GM21360 (cell line): ENCODE measurements around the gene MNAT1.
A peak's percentile ranks its signal among the peaks of the same experiment; 100 is the strongest.
"Not testable (repeated sequence)": the region's sequence is repeated elsewhere in the genome, so short reads cannot be mapped to it uniquely, and the experiment has no call there.

Experiments used
- ATAC-seq: cut with Tn5 transposase; IDR thresholded peaks from one replicate; pipeline ENCODE4 v1.9.1; 2021; ENCODE audit warnings: mild to moderate bottlenecking, moderate library complexity; ENCODE audit not compliant: unreplicated experiment

Gene MNAT1

DNA sequence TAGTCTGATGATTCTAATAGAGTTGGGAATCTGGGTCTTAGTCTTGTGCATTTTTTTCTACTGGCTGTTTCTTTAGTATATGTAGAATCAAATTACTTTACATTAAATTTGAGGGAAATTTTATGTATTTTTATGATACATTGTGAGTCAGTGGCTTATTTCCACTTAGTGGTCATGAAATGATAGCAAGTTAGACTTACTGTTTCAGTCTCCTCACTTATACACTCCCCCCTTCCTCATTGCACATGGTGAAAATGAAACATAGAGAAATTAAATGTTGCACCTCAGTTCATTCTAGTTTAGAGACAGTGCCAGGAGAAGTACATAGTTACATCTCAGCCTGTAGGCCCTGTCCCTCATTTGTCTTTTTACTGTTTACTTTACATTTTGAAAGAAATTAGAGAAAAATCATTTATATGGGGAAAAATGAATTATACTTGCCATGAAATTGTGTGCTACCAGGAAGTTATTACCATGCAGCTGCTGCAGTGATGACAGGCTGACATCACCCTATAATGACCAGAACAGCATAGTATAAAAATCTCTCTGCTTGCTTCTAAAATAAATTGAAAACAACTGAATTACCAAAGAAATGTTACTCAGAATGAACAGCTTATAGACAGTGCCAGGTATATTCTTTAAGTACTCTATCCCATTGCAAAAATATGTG, 133.1 kb downstream of the MNAT1 start:
- ATAC-seq = no peak

DNA sequence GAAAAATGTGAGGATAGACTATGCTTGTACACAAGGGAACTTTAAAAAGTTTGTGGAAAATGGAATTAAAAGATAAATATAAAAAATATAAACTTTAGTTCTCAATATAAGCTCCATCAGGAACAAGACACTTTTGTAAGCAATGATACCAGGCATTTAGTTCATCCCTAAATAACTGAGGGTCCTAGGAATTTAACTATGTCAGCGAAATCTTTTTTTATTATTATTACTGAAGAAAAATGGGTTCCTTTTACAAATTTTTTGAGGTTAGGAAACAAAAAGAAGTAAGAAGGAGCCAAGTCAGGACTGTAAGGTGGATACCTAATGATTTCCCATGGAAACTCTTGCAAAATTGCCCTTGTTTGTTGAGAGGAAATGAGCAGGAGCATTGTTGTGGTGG, 143.6 kb downstream of the MNAT1 start:
- no peak for ATAC-seq

DNA sequence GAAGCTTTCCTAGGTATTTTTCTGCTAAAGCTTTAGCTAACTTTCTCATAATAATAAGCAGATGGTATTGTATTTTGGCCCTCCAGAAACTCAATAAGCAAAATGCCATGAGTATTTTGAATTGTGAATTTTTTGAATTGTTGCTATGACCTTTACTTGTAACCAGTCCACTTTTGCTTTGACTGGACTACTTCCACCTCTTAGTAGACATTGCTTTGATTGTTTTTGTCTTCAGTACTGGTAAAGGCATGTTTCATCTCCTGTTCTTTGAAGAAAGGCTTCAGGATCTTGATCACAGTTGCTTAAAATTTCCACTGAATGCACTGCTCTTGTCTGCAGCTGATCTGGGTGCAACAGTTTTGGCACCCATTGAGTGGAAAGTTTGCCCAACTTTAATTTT, 144.0 kb downstream of the MNAT1 start:
- ATAC-seq = no peak

- no peak for ATAC-seq
Observed at GRCh38 chr14:60882219-60882618, 147.7 kb downstream of the MNAT1 start.

- no peak for ATAC-seq
Observed at GRCh38 chr14:60884134-60884533, 149.6 kb downstream of the MNAT1 start.

- ATAC-seq = not testable (repeated sequence)
Observed at GRCh38 chr14:60890636-60891035, 156.1 kb downstream of the MNAT1 start.

DNA sequence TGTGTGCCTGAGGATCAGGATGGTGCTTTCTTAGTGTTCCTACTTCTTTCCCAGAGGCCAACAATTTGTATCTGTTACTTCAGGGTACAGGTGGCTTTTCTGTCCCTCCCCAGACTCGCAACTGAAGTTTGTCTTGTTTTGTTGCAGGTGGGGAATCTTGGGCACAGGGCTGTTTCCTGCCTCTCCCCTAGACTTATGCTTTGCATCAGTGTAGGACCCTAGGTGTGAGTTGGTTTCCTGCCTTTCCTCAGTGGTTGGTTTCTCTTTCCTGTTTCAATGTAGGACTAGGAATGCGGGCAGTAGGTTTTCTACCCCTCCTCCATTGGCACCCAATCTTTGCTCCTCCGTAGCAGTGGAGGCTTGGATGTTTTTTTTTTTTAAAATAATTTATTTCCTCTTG, 159.3 kb downstream of the MNAT1 start:
- no peak for ATAC-seq

DNA sequence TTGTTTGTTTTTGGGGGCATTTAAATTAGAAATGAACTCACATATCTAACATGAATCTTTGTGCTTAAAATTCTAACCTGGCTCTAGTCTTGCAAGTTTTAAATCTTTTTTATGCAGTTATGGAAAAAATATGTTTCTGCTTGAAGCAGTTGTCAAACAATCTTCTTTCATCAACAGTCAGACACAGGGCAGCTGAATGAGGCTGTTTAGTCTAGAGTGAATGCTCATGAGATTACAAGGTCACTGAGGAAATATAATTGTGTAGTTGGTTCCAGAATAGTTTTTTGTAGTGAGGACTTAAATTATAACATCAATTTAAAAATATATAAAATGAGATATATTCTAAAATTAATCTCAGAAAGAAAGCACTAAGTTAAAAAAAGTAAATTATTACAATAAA, 169.8 kb downstream of the MNAT1 start:
- no peak for ATAC-seq

GRCh38 chr14:60905923-60906322, 171.4 kb downstream of the MNAT1 start:
- no peak for ATAC-seq

DNA sequence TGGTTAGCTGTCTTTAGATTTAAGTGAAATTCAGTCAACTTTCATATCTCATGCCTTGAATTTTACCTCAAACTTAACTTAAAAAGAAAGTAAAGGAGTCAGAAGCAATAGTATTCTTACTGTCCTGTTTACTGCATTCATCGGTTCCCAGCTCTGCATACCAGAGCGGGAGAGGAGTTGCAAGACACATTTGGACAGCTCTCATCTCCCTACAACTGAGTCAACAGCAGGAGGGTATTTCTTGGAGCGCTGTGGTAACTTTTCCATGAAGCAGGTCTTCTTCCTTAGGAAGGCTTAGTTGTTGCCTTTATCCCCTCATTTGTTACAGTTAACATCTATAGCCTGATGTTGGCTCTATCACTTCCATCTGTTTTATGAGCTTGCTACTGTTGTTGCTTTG, 181.2 kb downstream of the MNAT1 start:
- no peak for ATAC-seq

DNA sequence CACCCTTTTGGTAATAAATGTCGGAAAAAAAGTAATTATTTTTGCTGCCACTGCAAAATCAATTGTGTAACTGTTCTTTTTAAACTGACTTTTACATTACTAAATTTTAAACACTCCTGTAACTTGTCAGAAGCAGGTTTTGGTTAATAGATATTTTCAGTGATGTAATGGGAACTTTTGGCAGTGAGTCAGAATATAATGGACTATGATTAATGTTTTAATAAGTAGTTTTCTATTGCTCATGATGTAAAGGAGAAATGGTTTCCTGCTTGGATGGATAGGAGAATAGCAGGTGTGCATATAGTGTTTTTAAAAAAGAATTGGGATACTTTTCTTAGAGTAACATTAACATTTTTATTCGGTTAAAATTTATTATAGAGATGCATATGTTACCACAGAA, 187.5 kb downstream of the MNAT1 start:
- no peak for ATAC-seq

DNA sequence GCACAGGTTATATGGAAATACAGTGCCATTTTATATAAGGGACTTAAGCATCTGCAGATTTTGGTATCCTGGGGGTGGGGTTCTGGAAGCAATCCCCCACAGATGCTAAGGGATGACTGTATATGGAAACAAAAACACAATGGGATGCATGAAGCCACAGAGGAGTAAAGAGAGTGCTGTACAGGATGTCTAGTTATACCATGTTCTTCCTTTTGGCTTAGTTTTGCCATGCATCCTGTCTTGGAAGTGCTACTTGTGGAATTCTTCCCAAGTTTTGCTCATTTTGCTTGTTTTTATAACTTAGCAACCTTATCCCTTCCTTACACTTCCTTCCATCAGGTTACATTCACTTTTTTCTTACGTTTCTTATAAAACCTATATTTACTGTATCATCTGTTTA, 190.7 kb downstream of the MNAT1 start:
- ATAC-seq = no peak

GRCh38 chr14:60926002-60926401, 191.4 kb downstream of the MNAT1 start:
- ATAC-seq = peak; percentile 98

DNA sequence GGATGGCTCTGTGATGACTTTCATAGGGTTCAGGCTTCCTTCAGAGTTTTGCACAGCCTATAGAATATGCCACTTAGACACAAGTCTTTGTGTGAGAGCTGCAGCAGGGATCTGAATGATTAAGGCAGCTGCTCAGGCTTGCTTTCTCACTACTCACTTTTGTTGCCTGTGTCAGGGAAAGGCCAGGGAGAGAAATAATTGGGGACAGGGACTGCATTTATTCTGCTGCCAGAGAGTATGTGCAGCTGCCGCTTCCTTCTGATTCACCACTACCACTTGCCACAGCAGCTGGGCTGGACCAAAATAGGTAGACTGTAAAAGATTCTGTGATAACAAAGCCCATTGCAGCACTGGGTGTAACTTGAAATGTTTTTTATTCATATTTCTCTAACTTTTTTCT, 196.7 kb downstream of the MNAT1 start:
- no peak for ATAC-seq

DNA sequence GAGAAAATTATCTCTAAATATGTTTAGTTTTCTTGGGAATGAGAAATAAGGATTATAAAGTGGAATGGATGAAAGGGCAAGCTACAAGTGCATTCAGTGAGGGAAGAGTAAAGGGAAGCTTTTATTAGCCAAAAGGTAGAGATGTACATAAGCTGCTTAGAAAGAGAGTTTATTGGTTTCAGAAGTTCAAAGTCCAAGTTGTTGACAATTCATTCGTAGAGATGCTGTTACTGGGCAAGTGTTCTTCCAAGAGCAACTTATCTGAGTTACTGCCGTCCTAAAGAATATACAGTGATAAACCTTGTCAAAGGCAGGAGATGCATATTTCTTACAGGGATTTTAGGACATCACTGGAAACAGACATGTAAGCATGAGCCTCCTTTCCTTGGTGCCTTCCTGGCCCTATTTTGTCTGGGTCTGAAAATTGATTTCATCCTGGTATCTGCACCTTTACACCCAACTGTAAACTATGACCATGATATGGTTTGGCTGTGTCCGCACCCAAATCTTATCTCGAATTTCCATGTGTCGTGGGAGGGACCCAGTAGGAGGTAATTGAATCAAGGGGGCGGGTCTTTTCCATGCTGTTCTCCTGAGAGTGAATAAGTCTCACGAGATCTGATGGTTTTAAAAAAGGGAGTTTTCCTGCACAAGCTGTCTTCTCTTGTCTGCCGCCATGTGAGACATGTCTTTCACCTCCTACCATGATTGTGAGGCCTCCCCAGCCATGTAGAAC, 199.5 kb downstream of the MNAT1 start:
- no peak for ATAC-seq

GRCh38 chr14:60935319-60935718, 200.8 kb downstream of the MNAT1 start:
- no peak for ATAC-seq

DNA sequence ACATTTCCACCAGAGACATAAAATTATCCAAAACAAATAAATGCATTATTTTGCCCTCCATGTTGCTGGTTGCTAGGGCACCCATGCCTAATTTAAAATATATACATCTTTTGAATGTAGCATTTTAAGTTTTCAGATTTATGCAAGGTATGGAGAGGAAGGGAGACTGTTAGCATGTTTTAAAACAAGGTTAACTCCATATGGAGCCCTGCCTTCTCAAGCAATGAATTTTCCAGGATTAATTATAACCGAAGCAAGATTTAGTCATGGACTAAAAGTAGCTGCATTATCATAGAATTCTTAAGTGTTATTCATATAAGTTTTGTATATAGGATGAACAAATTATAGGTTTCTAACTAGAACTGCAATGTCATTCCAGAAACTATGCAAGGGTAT, 209.1 kb downstream of the MNAT1 start:
- no peak for ATAC-seq

- no peak for ATAC-seq
Observed at GRCh38 chr14:60944204-60944603, 209.6 kb downstream of the MNAT1 start.

GRCh38 chr14:60945984-60946383, 211.4 kb downstream of the MNAT1 start:
- no peak for ATAC-seq

DNA sequence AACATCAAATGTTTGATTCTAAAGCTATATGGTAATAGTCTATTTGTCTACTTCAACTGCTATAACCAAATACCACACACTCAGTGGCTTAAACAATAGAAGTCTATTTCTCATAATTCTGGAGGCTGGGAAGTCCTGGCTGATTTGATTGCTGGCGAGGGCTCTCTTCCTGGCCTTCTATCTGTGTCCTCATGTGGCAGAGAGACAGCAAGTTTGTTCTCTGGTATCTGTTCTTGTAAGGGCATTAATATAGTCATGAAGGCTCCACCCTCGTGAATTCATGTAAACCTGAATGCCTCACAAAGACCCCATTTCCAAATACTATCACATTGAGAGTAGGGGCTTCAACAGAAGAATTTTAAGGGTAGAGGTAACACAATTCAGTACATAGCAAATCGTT, 212.2 kb downstream of the MNAT1 start:
- no peak for ATAC-seq

GRCh38 chr14:60951776-60952435, 217.3 kb downstream of the MNAT1 start:
- ATAC-seq = no peak

- ATAC-seq = no peak
Observed at GRCh38 chr14:60956202-60956601, 221.6 kb downstream of the MNAT1 start.
